Omental fat pad (tissue), 4 donors: Measurements from ENCODE around the gene REEP1. TPM values are rescaled to one million over a fixed set of nuclear protein-coding genes. Genes with fewer than 3 reads are reported as not detected.

Experiments used
- ATAC-seq: fragments of 150-250 bp; one replicate; pipeline ENCODE4 v1.9.1; 2016; ENCODE audit warnings: mild to moderate bottlenecking, moderate library complexity; ENCODE audit not compliant: low FRiP score
- DNase-seq: peaks from one replicate; pipeline ENCODE4 v3.0.0-alpha.2; 2019; ENCODE audit warnings: low spot score
- small RNA-seq: library from RNA; depleted of rRNA; stranded (forward); fragments of <200 nt; gene quantifications from one replicate; pipeline ENCODE3, GENCODE V24; 2016
- total RNA-seq, 4 donors: library from RNA; depleted of rRNA; stranded (reverse); fragments of >200 nt; gene quantifications; one replicate each; pipeline ENCODE4 v1.1.0, GENCODE V29; 2016
- TF ChIP-seq, protein P1 (sequence below), 3 donors: fragments of 450-650 bp; IDR thresholded peaks; one replicate each; pipeline ENCODE4 v1.5.1; 2016 to 2017; ENCODE audit warnings: antibody characterized with exemption in 3 of 3, mild to moderate bottlenecking in 3 of 3, moderate library complexity in 2 of 3

Gene REEP1
- total RNA-seq, 4 donors from 2014 or later = 2.5 to 15.4 (median 4.3) TPM

- no peak for ATAC-seq
- TF ChIP-seq, protein P1, sequence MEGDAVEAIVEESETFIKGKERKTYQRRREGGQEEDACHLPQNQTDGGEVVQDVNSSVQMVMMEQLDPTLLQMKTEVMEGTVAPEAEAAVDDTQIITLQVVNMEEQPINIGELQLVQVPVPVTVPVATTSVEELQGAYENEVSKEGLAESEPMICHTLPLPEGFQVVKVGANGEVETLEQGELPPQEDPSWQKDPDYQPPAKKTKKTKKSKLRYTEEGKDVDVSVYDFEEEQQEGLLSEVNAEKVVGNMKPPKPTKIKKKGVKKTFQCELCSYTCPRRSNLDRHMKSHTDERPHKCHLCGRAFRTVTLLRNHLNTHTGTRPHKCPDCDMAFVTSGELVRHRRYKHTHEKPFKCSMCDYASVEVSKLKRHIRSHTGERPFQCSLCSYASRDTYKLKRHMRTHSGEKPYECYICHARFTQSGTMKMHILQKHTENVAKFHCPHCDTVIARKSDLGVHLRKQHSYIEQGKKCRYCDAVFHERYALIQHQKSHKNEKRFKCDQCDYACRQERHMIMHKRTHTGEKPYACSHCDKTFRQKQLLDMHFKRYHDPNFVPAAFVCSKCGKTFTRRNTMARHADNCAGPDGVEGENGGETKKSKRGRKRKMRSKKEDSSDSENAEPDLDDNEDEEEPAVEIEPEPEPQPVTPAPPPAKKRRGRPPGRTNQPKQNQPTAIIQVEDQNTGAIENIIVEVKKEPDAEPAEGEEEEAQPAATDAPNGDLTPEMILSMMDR (IDR thresholded peaks at IDR 0.05) = no peak
- DNase-seq = no peak
These were observed 161.6 kb downstream of the REEP1 start for GRCh38 chr2:86175828-86176227.

GRCh38 chr2:86174445-86174844 is 163.0 kb downstream of the REEP1 start:
- TF ChIP-seq, protein P1 (IDR thresholded peaks at IDR 0.05) = no peak
- ATAC-seq = no peak
- DNase-seq = no peak

DNA sequence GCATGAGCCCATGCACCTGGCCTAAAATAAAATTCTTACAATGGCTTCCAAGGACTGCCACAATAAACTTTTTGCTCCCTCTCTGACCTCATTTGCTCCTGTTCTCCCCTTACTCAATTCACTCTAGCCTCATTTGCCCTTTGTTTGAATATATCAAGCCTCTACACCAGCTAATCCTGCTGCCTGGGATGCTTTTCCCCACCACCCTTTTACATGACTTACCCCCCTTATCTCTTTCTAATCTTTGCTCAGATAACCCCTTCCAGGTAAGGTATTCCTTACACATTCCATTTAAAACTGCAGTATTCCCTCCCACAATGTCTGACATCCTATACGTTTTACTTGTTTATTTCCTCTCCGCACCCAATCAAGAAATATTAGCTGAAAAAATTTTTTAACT is 164.8 kb downstream of the REEP1 start:
- DNase-seq (no peak), ATAC-seq (no peak)
- TF ChIP-seq, protein P1 (IDR thresholded peaks at IDR 0.05) = no peak

GRCh38 chr2:86171295-86171694 is 166.1 kb downstream of the REEP1 start:
- TF ChIP-seq, protein P1 (IDR thresholded peaks at IDR 0.05) = no peak
- ATAC-seq = no peak

GRCh38 chr2:86170449-86170848 is 167.0 kb downstream of the REEP1 start:
- ATAC-seq (no peak), DNase-seq (no peak)
- TF ChIP-seq, protein P1 (IDR thresholded peaks at IDR 0.05) = no peak

More at GRCh38 chr2:86171295-86171694, 166.1 kb downstream of the REEP1 start:
- no peak for DNase-seq

Small RNA genes within 50 kb of the gene (small RNA-seq; reads per million reads assigned to genes)
- gene MIR4779 (not detected), gene RF00096 (not detected), gene RF00413 (not detected)

Other genes starting within 250 kb of the REEP1 start
- gene POLR1A, start 231.7 kb downstream of the REEP1 start, total RNA-seq = 10 to 100 TPM; 17.5 to 56.3 (median 24.6) TPM
- 10 to 100 TPM; 45.3 to 81.5 (median 63.3) TPM for gene PTCD3, start 231.4 kb downstream of the REEP1 start, total RNA-seq
- 10 to 100 TPM; 52.2 to 64.7 (median 58.7) TPM for gene IMMT, start 142.2 kb downstream of the REEP1 start, total RNA-seq
- gene MRPL35, start 138.2 kb downstream of the REEP1 start, total RNA-seq = 10 to 100 TPM; 19.3 to 29.8 (median 23.2) TPM
- gene KDM3A, start 103.7 kb upstream of the REEP1 start, total RNA-seq = 10 to 100 TPM; 17.7 to 56.0 (median 25.7) TPM
- 100 to 1,000 TPM in 2 of 4 donors, 10 to 100 TPM in 2; 80.2 to 146 (median 111) TPM for gene CHMP3, start 225.8 kb upstream of the REEP1 start, total RNA-seq